HepG2 (cell line): ENCODE results near the gene TXNDC12. TPM values are rescaled to one million over a fixed set of nuclear protein-coding genes. Genes with fewer than 3 reads are reported as not detected.

ENCODE experiments used
- SNAI1 ChIP-seq: sonication (generic); formaldehyde crosslinking; IDR thresholded peaks from 2 replicates; pipeline ENCODE4 v1.5.0; 2020; ENCODE audit warnings: mild to moderate bottlenecking, missing genetic modification reagents, borderline replicate concordance
- polyA plus RNA-seq, 8 experiments: library from polyadenylated mRNA; depleted of rRNA in 3 of 8; stranded (reverse) in 7 of 8; unstranded in 1 of 8; fragments of >200 nt; fragmentation: Illumina TruSeq in 4 of 8; extraction: Trizol in 4 of 8; gene quantifications; 2 replicates each; pipeline versions ENCODE4 v1.2.1 to v1.2.3, GENCODE V29; 2011 to 2016; ENCODE audit warnings: low read depth in 4 of 8, missing spikeins in 1 of 8, mixed read lengths in 1 of 8; ENCODE audit not compliant: insufficient read depth in 1 of 8
- total RNA-seq, 5 experiments: library from RNA; depleted of rRNA; stranded (reverse); fragments of >200 nt; fragmentation: Illumina TruSeq; extraction: Trizol; gene quantifications; 2 replicates each; pipeline ENCODE4 v1.2.3, GENCODE V29; 2016; ENCODE audit warnings: low read depth in 1 of 5
- TF ChIP-seq, protein P1 (sequence below), 2 experiments: fragments of 450-650 bp in 1 of 2; sonication (generic) in 1 of 2; formaldehyde crosslinking in 1 of 2; IDR thresholded peaks; 2 replicates each; pipeline versions ENCODE4 v1.6.1 to v1.8.0; 2016 to 2022; ENCODE audit warnings: antibody characterized with exemption in 1 of 2, mild to moderate bottlenecking in 1 of 2, missing genetic modification reagents in 1 of 2
- TF ChIP-seq, protein P2 (sequence below): sonication (generic); formaldehyde crosslinking; IDR thresholded peaks from 2 replicates; pipeline ENCODE4 v1.8.1; 2023; ENCODE audit warnings: mild to moderate bottlenecking, missing genetic modification reagents, borderline replicate concordance
- TF ChIP-seq, protein P3 (sequence below): sonication (generic); formaldehyde crosslinking; IDR thresholded peaks from 2 replicates; pipeline ENCODE4 v1.5.1; 2020; ENCODE audit warnings: missing genetic modification reagents, mild to moderate bottlenecking, borderline replicate concordance

TXNDC12 gene
- total and polyA plus RNA-seq, 2 of the 13 experiments (the other 11 are each of a cell fraction or from before 2014, with no cell fraction given) = 65.6 to 67.2 TPM

DNA sequence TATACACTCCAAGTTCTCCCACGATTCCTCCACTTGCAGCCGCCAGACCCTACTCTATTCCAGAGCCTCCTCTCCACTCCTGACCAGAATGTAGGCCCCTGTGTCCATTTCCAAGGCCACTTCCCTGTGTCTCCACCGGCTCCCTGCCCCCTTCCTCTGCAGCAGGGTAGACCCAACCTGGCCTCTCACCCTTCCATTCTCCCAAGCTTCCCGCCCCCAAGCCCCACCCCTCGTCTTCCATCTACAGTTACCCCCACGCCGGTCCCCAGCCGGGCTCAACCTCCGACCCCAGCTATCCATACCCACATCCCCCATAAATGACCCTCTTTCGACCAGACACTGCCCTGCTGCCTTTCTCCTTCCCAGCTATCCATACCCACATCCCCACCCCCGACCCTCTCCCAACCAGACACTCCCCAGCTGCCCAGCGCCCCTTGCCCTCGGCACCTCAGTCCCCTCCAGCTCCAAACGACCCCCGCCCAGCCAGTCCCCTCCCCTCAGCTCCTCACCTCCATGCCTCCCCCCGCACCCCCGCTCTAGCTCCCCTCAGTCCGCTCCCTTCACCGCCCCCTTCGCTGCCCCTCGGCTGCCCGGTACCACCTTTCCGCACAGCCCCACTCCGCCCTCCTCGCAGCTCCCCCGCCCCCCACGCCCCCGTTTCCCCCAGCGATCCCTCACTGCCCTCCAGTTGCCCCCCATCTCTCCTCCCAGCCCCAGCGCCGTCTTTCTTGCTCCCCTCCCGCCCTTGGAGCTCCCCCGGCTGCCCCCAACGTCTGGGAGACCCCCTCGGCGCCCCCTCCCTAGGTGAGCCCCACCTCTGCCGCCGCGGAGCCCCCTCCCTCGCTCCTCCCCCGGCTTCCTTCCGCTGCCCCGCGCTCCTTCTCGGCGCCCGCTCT, 65.2 kb downstream of the TXNDC12 start (continued):
- TF ChIP-seq, protein P1, sequence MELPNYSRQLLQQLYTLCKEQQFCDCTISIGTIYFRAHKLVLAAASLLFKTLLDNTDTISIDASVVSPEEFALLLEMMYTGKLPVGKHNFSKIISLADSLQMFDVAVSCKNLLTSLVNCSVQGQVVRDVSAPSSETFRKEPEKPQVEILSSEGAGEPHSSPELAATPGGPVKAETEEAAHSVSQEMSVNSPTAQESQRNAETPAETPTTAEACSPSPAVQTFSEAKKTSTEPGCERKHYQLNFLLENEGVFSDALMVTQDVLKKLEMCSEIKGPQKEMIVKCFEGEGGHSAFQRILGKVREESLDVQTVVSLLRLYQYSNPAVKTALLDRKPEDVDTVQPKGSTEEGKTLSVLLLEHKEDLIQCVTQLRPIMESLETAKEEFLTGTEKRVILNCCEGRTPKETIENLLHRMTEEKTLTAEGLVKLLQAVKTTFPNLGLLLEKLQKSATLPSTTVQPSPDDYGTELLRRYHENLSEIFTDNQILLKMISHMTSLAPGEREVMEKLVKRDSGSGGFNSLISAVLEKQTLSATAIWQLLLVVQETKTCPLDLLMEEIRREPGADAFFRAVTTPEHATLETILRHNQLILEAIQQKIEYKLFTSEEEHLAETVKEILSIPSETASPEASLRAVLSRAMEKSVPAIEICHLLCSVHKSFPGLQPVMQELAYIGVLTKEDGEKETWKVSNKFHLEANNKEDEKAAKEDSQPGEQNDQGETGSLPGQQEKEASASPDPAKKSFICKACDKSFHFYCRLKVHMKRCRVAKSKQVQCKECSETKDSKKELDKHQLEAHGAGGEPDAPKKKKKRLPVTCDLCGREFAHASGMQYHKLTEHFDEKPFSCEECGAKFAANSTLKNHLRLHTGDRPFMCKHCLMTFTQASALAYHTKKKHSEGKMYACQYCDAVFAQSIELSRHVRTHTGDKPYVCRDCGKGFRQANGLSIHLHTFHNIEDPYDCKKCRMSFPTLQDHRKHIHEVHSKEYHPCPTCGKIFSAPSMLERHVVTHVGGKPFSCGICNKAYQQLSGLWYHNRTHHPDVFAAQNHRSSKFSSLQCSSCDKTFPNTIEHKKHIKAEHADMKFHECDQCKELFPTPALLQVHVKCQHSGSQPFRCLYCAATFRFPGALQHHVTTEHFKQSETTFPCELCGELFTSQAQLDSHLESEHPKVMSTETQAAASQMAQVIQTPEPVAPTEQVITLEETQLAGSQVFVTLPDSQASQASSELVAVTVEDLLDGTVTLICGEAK (IDR thresholded peaks at IDR 0.05) = no peak
- TF ChIP-seq, protein P1 (CRISPR knock-in tag; IDR thresholded peaks at IDR 0.05) = no peak
- TF ChIP-seq, protein P2, sequence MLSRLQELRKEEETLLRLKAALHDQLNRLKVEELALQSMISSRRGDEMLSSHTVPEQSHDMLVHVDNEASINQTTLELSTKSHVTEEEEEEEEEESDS (CRISPR knock-in tag) = no peak
- TF ChIP-seq, protein P3, sequence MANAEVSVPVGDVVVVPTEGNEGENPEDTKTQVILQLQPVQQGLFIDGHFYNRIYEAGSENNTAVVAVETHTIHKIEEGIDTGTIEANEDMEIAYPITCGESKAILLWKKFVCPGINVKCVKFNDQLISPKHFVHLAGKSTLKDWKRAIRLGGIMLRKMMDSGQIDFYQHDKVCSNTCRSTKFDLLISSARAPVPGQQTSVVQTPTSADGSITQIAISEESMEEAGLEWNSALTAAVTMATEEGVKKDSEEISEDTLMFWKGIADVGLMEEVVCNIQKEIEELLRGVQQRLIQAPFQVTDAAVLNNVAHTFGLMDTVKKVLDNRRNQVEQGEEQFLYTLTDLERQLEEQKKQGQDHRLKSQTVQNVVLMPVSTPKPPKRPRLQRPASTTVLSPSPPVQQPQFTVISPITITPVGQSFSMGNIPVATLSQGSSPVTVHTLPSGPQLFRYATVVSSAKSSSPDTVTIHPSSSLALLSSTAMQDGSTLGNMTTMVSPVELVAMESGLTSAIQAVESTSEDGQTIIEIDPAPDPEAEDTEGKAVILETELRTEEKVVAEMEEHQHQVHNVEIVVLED = no peak
- no peak for TF ChIP-seq SNAI1
